Gastrocnemius medialis (tissue), 4 donors: ENCODE results near the gene BAG5. TPM values are rescaled to one million over a fixed set of nuclear protein-coding genes. Genes with fewer than 3 reads are reported as not detected.

Experiments
- ATAC-seq, 2 donors: fragments of 150-250 bp; one replicate each; pipeline ENCODE4 v1.9.1; 2016
- DNase-seq, 2 donors: peaks; one replicate each; pipeline ENCODE4 v3.0.0-alpha.2; 2019
- H3K27ac ChIP-seq, 4 donors: fragments of 200-600 bp; sonication (generic); 1 replicate in 1 of 4; 2 replicates in 3 of 4; pipeline ENCODE4 v1.5.1; 2016 to 2018; ENCODE audit warnings: mild to moderate bottlenecking in 2 of 4, moderate library complexity in 1 of 4
- H3K27me3 ChIP-seq, 3 donors: fragments of 200-600 bp; sonication (generic) in 2 of 3; 1 replicate in 1 of 3; 2 replicates in 2 of 3; pipeline versions ENCODE4 v1.5.1 to v1.6.0; 2016 to 2019; ENCODE audit warnings: mild to moderate bottlenecking in 1 of 3, moderate library complexity in 1 of 3
- H3K36me3 ChIP-seq, 2 donors: fragments of 200-600 bp; sonication (generic) in 1 of 2; one replicate each; pipeline ENCODE4 v1.5.1; 2017 to 2018
- H3K4me1 ChIP-seq, 2 donors: fragments of 200-600 bp; sonication (generic) in 1 of 2; one replicate each; pipeline ENCODE4 v1.5.1; 2016 to 2017; ENCODE audit warnings: mild to moderate bottlenecking in 2 of 2
- H3K4me3 ChIP-seq, 4 donors: fragments of 200-600 bp; sonication (generic) in 3 of 4; 1 replicate in 1 of 4; 2 replicates in 3 of 4; pipeline ENCODE4 v1.5.1; 2016 to 2019; ENCODE audit warnings: mild to moderate bottlenecking in 2 of 4
- H3K9me3 ChIP-seq, 3 donors: fragments of 200-600 bp; sonication (generic) in 2 of 3; 1 replicate in 1 of 3; 2 replicates in 2 of 3; pipeline ENCODE4 v1.5.1; 2016 to 2019
- POLR2A ChIP-seq, 2 donors: fragments of 450-650 bp; IDR thresholded peaks; one replicate each; pipeline ENCODE4 v1.6.1; 2017; ENCODE audit warnings: antibody characterized with exemption in 2 of 2, mild to moderate bottlenecking in 2 of 2, moderate library complexity in 2 of 2
- in situ Hi-C, 4 donors: fragments of 200-750 bp; cut with MboI; loops; one replicate each; pipeline versions ENCODE4 v1.15.0 to v1.8.0; 2017; ENCODE audit warnings: low sequenced_read_pairs in 4 of 4
- intact Hi-C: fragments of 100-400 bp; cut with DNase I; formaldehyde crosslinking; loops from one replicate; pipeline ENCODE4 v1.15.1; 2023; ENCODE audit warnings: low total_unique reads
- total RNA-seq, 4 donors: library from RNA; depleted of rRNA; stranded (reverse); fragments of >200 nt; gene quantifications; one replicate each; pipeline versions ENCODE4 v1.1.0 to v1.2.3, GENCODE V29; 2016
- TF ChIP-seq, protein P1 (sequence below), 5 experiments: fragments of 450-650 bp in 3 of 5; fragments of 200-600 bp in 2 of 5; sonication (generic) in 2 of 5; IDR thresholded peaks in 4 of 5; conservative IDR thresholded peaks in 1 of 5; 1 replicate in 4 of 5; 2 replicates in 1 of 5; pipeline ENCODE4 v1.5.1; 2016 to 2019; ENCODE audit warnings: antibody characterized with exemption in 5 of 5, mild to moderate bottlenecking in 3 of 5, moderate library complexity in 3 of 5

BAG5 gene
- total RNA-seq, 4 donors from 2014 or later = 16.9 to 22.6 (median 21.0) TPM

DNA sequence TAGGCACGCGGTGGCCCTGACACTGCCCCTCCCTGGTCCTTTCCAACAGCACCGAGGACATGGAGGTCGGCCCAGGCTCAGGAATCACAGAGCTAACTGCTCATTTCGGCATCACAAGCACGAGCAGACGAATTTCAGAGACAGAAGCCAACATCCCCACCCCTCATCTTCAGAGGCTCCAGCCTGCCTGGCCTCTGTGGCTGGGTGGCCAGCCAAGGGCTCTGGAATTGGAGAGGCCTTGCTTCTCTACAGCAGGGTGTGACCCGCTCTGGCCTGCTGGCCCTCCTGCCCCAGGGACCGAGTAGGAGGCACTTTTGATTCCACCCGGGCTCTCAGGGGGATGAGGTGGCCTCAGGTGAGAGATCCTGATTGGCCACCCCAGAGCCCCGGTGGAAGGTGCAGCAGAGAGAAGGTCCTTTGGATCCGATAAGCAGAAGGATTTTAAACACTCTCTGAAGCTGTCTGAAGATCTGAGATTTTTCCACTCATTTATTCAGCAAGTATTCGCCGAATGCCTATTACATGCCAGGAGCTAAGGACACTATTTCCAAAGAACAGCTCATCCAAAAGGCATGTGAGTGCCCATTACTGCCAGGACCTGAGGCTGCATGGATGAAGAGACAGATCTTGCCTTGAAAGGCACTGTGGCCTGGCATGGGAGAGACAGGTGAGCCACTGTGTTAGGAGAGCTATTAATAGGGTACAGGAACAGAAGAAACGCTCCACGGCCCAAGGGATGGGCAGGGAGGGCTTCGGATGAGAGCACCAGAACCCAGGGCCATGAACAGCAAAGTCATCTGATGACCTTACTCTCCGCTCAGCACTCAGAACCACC, 10.2 kb downstream of the BAG5 start:
- no peaks in the 10 kb centered on the region for H3K36me3 ChIP-seq
- no peaks in the 10 kb centered on the region for H3K9me3 ChIP-seq
- in situ Hi-C loops = loop anchor here in 1 of 4 donors (25.0 kb wide), 1 partner anchor 360 kb away; a partner anchor contains a TSS
- DNase-seq (peak; percentile 55 to 83), ATAC-seq (peak; percentile 65 to 72)
- peak overlapping the region in 1 of 4 donors; percentile 40 for H3K4me3 ChIP-seq
- intact Hi-C loops = loop anchor here (5.0 to 10.0 kb wide), 2 partner anchors 165 to 1173 kb away; partner anchors contain the start of genes ADSS1 and MARK3
- H3K4me1 ChIP-seq = peaks cover 46 to 74% of the 10 kb centered on the region in 2 donors
- TF ChIP-seq, protein P1, sequence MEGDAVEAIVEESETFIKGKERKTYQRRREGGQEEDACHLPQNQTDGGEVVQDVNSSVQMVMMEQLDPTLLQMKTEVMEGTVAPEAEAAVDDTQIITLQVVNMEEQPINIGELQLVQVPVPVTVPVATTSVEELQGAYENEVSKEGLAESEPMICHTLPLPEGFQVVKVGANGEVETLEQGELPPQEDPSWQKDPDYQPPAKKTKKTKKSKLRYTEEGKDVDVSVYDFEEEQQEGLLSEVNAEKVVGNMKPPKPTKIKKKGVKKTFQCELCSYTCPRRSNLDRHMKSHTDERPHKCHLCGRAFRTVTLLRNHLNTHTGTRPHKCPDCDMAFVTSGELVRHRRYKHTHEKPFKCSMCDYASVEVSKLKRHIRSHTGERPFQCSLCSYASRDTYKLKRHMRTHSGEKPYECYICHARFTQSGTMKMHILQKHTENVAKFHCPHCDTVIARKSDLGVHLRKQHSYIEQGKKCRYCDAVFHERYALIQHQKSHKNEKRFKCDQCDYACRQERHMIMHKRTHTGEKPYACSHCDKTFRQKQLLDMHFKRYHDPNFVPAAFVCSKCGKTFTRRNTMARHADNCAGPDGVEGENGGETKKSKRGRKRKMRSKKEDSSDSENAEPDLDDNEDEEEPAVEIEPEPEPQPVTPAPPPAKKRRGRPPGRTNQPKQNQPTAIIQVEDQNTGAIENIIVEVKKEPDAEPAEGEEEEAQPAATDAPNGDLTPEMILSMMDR (IDR thresholded peaks at IDR 0.05 in 4 of 5, conservative IDR thresholded peaks at IDR 0.05 in 1 of 5) = no peak
- TF ChIP-seq POLR2A (IDR thresholded peaks at IDR 0.05) = no peak
- H3K27me3 ChIP-seq = no peaks in the 10 kb centered on the region
- H3K27ac ChIP-seq = peak overlapping the region; percentile 74 to 97 (median 86)

DNA sequence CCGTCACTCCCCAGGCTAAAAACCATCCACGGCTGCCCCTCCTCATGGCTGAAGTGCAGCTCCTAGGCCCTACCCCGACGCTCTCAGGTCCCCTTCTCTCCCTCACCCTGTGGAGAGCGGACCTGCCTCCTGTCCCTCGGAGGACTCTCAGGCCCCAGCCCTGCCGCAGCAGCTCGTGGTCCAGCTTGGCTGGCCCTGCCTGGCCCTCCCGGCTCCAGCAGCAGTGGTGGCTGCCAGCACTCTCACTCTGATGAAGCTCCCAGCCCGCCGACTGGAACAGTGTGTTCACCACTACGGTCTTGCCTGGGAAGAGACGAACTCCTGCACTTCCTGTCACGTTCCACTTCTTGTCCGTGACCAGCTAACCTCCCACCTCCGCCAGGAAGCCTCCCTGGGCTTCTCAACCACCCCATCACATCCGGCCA, 11.1 kb downstream of the BAG5 start:
- no peaks in the 10 kb centered on the region for H3K9me3 ChIP-seq
- intact Hi-C loops = loop anchor here (5.0 to 10.0 kb wide), 2 partner anchors 164 to 1173 kb away; partner anchors contain the start of genes ADSS1 and MARK3
- H3K4me1 ChIP-seq = peaks cover 38 to 73% of the 10 kb centered on the region in 2 donors
- H3K27me3 ChIP-seq = no peaks in the 10 kb centered on the region
- peak overlapping the region in 1 of 4 donors; percentile 40 for H3K4me3 ChIP-seq
- ATAC-seq = peak; percentile 17 to 63
- in situ Hi-C loops = loop anchor here in 1 of 4 donors (25.0 kb wide), 1 partner anchor 361 kb away; a partner anchor contains a TSS
- TF ChIP-seq, protein P1 (IDR thresholded peaks at IDR 0.05 in 4 of 5, conservative IDR thresholded peaks at IDR 0.05 in 1 of 5) = no peak
- peak; percentile 17 to 62 for TF ChIP-seq POLR2A (IDR thresholded peaks at IDR 0.05)
- H3K36me3 ChIP-seq = no peaks in the 10 kb centered on the region
- peak in 1 of 2 donors; percentile 90 for DNase-seq
- H3K27ac ChIP-seq = peak overlapping the region; percentile 74 to 97 (median 86)

DNA sequence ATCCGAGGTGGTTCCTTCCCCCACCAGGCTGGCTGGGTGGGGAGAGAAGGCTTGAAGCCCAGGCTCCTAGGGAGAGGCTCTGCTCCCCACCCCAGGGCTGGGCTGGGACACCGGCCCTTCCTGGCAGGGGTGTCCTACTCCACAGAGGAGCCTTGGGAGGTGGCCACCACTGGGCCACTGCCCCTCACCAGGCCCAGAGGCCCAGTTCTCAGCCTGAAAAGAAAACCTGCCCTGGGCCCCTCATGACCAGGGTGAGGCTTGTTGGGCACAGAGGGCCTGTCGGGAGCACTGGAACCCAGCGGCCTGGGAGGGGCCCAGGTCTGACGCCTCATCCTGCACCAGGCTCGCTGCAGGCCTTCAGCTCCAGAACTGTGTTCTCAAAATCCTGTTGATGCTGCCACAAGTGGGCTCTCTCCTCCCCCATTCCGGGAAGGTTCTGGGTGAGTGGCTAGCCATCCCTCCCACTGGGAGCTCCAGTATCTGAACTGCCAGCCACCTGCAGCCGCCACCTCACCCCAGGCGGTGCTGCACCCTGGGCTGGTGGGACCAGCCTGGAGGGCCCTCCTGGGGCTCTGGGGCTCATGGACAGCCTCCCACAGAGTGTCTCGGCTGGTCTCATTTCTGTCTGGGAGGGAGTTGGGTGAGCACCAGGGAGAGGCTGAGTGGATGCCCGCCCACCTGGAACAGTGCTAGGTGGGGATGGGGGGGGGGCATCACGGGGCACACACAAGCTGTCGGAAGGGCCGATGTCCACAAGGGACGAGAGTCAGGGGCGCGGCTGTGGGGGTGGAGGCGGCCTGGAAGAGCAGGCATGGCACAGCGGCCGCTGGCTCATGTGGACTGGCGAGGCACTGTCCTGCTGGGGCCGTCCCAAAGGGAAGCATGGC, 11.8 kb downstream of the BAG5 start:
- no peaks in the 10 kb centered on the region for H3K36me3 ChIP-seq
- TF ChIP-seq POLR2A (IDR thresholded peaks at IDR 0.05) = no peak
- TF ChIP-seq, protein P1 (IDR thresholded peaks at IDR 0.05 in 4 of 5, conservative IDR thresholded peaks at IDR 0.05 in 1 of 5) = no peak
- peak overlapping the region; percentile 74 to 97 (median 86) for H3K27ac ChIP-seq
- DNase-seq (no peak), ATAC-seq (no peak)
- no peaks in the 10 kb centered on the region for H3K27me3 ChIP-seq
- H3K9me3 ChIP-seq = no peaks in the 10 kb centered on the region
- H3K4me1 ChIP-seq = peaks cover 32 to 67% of the 10 kb centered on the region in 2 donors
- intact Hi-C loops (loop anchor here (5.0 to 10.0 kb wide), 2 partner anchors 163 to 1174 kb away; partner anchors contain the start of genes ADSS1 and MARK3), in situ Hi-C loops (loop anchor here in 1 of 4 donors (25.0 kb wide), 1 partner anchor 362 kb away; a partner anchor contains a TSS)
- peak overlapping the region in 1 of 4 donors; percentile 40 for H3K4me3 ChIP-seq
